ENCODE measurements around the gene LAD1.
A peak's percentile ranks its signal among the peaks of the same experiment; 100 is the strongest.

Gene LAD1

GRCh38 chr1:201399018-201399351, at the start of gene LAD1:
TSS of gene LAD1 (minus strand) at chr1:201399324. CDS start at chr1:201399306, 18 bp downstream.
- DNase-seq: no peak

GRCh38 chr1:201447903-201448871, 49.1 kb upstream of the LAD1 start:
- DNase-seq: peak in 3 of 4 experiments; percentile 13 to 46 (median 23)

- DNase-seq: no peak
Observed at GRCh38 chr1:201445310-201445709, 46.2 kb upstream of the LAD1 start.

GRCh38 chr1:201444792-201445191, 45.7 kb upstream of the LAD1 start:
- no peak for DNase-seq

GRCh38 chr1:201443747-201444146, 44.6 kb upstream of the LAD1 start:
- no peak for DNase-seq

- DNase-seq: no peak
Observed at GRCh38 chr1:201436969-201437368, 37.8 kb upstream of the LAD1 start.

GRCh38 chr1:201436393-201436792, 37.3 kb upstream of the LAD1 start:
- no peak for DNase-seq

- no peak for DNase-seq
Observed at GRCh38 chr1:201434266-201434665, 35.1 kb upstream of the LAD1 start.

- DNase-seq: no peak
Observed at GRCh38 chr1:201433609-201434008, 34.5 kb upstream of the LAD1 start.

GRCh38 chr1:201430776-201431175, 31.7 kb upstream of the LAD1 start:
- DNase-seq: no peak

- DNase-seq: no peak
Observed at GRCh38 chr1:201429736-201430501, 30.8 kb upstream of the LAD1 start.

GRCh38 chr1:201427963-201428362, 28.8 kb upstream of the LAD1 start:
- no peak for DNase-seq

GRCh38 chr1:201426479-201427310, 27.6 kb upstream of the LAD1 start:
- no peak for DNase-seq

GRCh38 chr1:201424146-201424545, 25.0 kb upstream of the LAD1 start:
- DNase-seq: no peak

- no peak for DNase-seq
Observed at GRCh38 chr1:201423655-201424054, 24.5 kb upstream of the LAD1 start.

- no peak for DNase-seq
Observed at GRCh38 chr1:201422436-201423030, 23.4 kb upstream of the LAD1 start.

- no peak for DNase-seq
Observed at GRCh38 chr1:201422026-201422425, 22.9 kb upstream of the LAD1 start.

GRCh38 chr1:201421041-201421440, 21.9 kb upstream of the LAD1 start:
- DNase-seq: no peak

GRCh38 chr1:201420608-201421002, 21.5 kb upstream of the LAD1 start:
- DNase-seq: no peak

GRCh38 chr1:201419746-201420607, 20.9 kb upstream of the LAD1 start:
- no peak for DNase-seq

- DNase-seq: no peak
Observed at GRCh38 chr1:201419256-201419655, 20.1 kb upstream of the LAD1 start.

GRCh38 chr1:201418461-201418860, 19.3 kb upstream of the LAD1 start:
- DNase-seq: no peak

Data from activated naive CD4-positive, alpha-beta T cell (primary cell).